Gastrocnemius medialis (tissue), 4 donors: ENCODE measurements around the gene SETD3. TPM values are rescaled to one million over a fixed set of nuclear protein-coding genes. Genes with fewer than 3 reads are reported as not detected.

ENCODE experiments used
- ATAC-seq, 2 donors: fragments of 150-250 bp; one replicate each; pipeline ENCODE4 v1.9.1; 2016
- DNase-seq, 2 donors: peaks; one replicate each; pipeline ENCODE4 v3.0.0-alpha.2; 2019
- H3K27ac ChIP-seq, 4 donors: fragments of 200-600 bp; sonication (generic); 1 replicate in 1 of 4; 2 replicates in 3 of 4; pipeline ENCODE4 v1.5.1; 2016 to 2018; ENCODE audit warnings: mild to moderate bottlenecking in 2 of 4, moderate library complexity in 1 of 4
- H3K27me3 ChIP-seq, 3 donors: fragments of 200-600 bp; sonication (generic) in 2 of 3; 1 replicate in 1 of 3; 2 replicates in 2 of 3; pipeline versions ENCODE4 v1.5.1 to v1.6.0; 2016 to 2019; ENCODE audit warnings: mild to moderate bottlenecking in 1 of 3, moderate library complexity in 1 of 3
- H3K36me3 ChIP-seq, 2 donors: fragments of 200-600 bp; sonication (generic) in 1 of 2; one replicate each; pipeline ENCODE4 v1.5.1; 2017 to 2018
- H3K4me1 ChIP-seq, 2 donors: fragments of 200-600 bp; sonication (generic) in 1 of 2; one replicate each; pipeline ENCODE4 v1.5.1; 2016 to 2017; ENCODE audit warnings: mild to moderate bottlenecking in 2 of 2
- H3K4me3 ChIP-seq, 4 donors: fragments of 200-600 bp; sonication (generic) in 3 of 4; 1 replicate in 1 of 4; 2 replicates in 3 of 4; pipeline ENCODE4 v1.5.1; 2016 to 2019; ENCODE audit warnings: mild to moderate bottlenecking in 2 of 4
- H3K9me3 ChIP-seq, 3 donors: fragments of 200-600 bp; sonication (generic) in 2 of 3; 1 replicate in 1 of 3; 2 replicates in 2 of 3; pipeline ENCODE4 v1.5.1; 2016 to 2019
- CTCF ChIP-seq, 5 experiments: fragments of 450-650 bp in 3 of 5; fragments of 200-600 bp in 2 of 5; sonication (generic) in 2 of 5; IDR thresholded peaks in 4 of 5; conservative IDR thresholded peaks in 1 of 5; 1 replicate in 4 of 5; 2 replicates in 1 of 5; pipeline ENCODE4 v1.5.1; 2016 to 2019; ENCODE audit warnings: antibody characterized with exemption in 5 of 5, mild to moderate bottlenecking in 3 of 5, moderate library complexity in 3 of 5
- POLR2A ChIP-seq, 2 donors: fragments of 450-650 bp; IDR thresholded peaks; one replicate each; pipeline ENCODE4 v1.6.1; 2017; ENCODE audit warnings: antibody characterized with exemption in 2 of 2, mild to moderate bottlenecking in 2 of 2, moderate library complexity in 2 of 2
- in situ Hi-C, 4 donors: fragments of 200-750 bp; cut with MboI; loops; one replicate each; pipeline versions ENCODE4 v1.15.0 to v1.8.0; 2017; ENCODE audit warnings: low sequenced_read_pairs in 4 of 4
- intact Hi-C: fragments of 100-400 bp; cut with DNase I; formaldehyde crosslinking; loops from one replicate; pipeline ENCODE4 v1.15.1; 2023; ENCODE audit warnings: low total_unique reads
- total RNA-seq, 4 donors: library from RNA; depleted of rRNA; stranded (reverse); fragments of >200 nt; gene quantifications; one replicate each; pipeline versions ENCODE4 v1.1.0 to v1.2.3, GENCODE V29; 2016

Gene SETD3
- total RNA-seq, 4 donors from 2014 or later: 116 to 170 (median 117) TPM

DNA sequence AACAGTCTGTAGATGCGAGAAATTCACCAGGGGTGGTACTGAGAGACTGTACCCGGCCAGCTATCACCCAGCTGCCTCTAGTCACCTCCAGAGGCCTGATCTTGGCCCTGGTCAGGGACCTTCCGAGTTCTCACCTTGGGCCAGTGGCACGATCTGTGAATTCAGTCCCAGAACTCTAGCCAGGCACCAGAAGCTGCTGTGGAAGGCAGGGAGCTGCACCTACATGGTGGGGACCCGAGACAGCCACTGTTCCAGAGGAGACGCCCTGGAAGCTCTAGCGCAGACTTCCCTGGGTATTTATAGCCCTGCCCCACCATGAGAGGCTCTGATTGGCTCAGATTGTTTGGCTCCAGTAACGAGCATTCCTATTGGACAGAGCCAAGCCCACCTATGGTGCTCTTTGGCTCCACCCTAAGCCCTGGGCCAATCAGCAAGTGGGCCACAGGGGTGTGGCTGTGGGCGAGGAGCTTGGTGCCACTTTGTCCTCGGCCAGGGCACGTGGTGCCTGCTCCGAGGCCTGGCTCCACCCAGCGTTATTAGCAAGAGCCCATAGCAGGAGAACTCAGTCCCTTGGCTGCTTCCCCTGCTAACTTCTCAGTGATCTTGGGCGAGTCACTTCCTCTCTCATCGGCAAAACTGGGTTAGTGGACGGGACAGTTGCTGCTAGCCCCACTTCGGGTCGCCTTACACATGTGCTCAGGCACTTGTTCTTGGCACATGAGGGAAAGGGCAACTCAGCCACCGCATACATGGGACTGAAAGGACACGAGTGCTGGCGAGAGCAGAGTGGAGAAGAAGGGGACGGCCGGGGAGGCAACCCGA lies 119.7 kb downstream of the SETD3 start:
- Histone ChIP-seq H3K4me3 (no peak overlapping the region), H3K27ac (no peak overlapping the region), H3K36me3 (no peaks in the 10 kb centered on the region), H3K27me3 (no peaks in the 10 kb centered on the region), H3K4me1 (no peaks in the 10 kb centered on the region), H3K9me3 (no peaks in the 10 kb centered on the region)
- TF ChIP-seq POLR2A (IDR thresholded peaks at IDR 0.05): no peak
- no peak for TF ChIP-seq CTCF (IDR thresholded peaks at IDR 0.05 in 4 of 5, conservative IDR thresholded peaks at IDR 0.05 in 1 of 5)
- DNase-seq: no peak
- intact Hi-C loops (no loop called here), in situ Hi-C loops (no loop called here)
- no peak for ATAC-seq

DNA sequence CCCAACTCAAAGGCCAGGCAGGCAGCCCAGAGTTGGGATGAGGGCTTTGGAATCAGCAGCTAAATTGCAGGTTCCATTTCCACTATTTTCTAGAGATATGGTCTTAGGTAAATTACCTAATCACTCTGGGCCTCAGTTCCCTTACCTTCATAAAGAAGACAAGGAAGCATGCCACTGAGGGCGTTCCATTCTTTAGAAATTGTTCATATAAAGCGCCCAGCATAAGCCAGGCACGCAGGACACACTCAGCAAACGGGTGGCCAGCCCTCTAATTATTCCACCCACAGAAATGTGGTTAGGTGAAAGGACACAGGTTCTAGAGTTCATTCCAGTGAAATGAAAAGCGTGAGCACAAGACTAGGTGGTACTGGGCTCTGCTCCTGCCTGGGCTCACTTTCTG lies 120.8 kb downstream of the SETD3 start:
- in situ Hi-C loops: no loop called here
- no peak for DNase-seq

DNA sequence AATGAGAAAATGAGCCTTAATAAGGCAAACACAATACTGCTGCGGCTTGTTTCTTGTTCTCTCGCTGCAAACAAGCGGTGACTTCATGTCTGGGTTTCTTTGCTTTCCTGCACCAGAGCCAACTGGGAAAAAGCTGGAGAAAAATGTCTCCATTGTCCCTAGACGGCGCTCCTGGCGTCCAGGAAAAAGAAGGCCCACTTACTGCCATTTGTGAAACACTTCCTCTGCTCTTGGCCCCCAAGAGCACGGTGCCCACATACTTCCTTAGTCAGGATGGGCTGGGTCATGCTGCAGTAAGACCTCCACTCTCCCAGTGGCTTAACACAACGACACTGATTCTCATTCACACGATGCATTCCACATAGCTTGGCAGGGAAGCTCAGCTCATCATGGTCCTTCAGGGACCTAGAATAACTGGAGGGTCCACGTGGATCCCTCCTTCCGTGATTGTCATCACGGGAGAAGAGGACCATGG lies 122.7 kb downstream of the SETD3 start:
- in situ Hi-C loops: no loop called here
- TF ChIP-seq POLR2A (IDR thresholded peaks at IDR 0.05): no peak
- no peak for TF ChIP-seq CTCF (IDR thresholded peaks at IDR 0.05 in 4 of 5, conservative IDR thresholded peaks at IDR 0.05 in 1 of 5)
- intact Hi-C loops: no loop called here
- Histone ChIP-seq H3K27me3 (no peaks in the 10 kb centered on the region), H3K27ac (no peak overlapping the region), H3K4me3 (no peak overlapping the region), H3K9me3 (no peaks in the 10 kb centered on the region), H3K4me1 (no peaks in the 10 kb centered on the region), H3K36me3 (no peaks in the 10 kb centered on the region)
- DNase-seq: no peak
- no peak for ATAC-seq

More for the DNA sequence above, 120.8 kb downstream of the SETD3 start:
- no peak for ATAC-seq
- Histone ChIP-seq H3K27me3 (no peaks in the 10 kb centered on the region), H3K36me3 (no peaks in the 10 kb centered on the region), H3K4me3 (no peak overlapping the region), H3K27ac (no peak overlapping the region), H3K9me3 (no peaks in the 10 kb centered on the region), H3K4me1 (no peaks in the 10 kb centered on the region)
- intact Hi-C loops: no loop called here
- TF ChIP-seq CTCF (IDR thresholded peaks at IDR 0.05 in 4 of 5, conservative IDR thresholded peaks at IDR 0.05 in 1 of 5) (no peak), POLR2A (IDR thresholded peaks at IDR 0.05) (no peak)

DNA sequence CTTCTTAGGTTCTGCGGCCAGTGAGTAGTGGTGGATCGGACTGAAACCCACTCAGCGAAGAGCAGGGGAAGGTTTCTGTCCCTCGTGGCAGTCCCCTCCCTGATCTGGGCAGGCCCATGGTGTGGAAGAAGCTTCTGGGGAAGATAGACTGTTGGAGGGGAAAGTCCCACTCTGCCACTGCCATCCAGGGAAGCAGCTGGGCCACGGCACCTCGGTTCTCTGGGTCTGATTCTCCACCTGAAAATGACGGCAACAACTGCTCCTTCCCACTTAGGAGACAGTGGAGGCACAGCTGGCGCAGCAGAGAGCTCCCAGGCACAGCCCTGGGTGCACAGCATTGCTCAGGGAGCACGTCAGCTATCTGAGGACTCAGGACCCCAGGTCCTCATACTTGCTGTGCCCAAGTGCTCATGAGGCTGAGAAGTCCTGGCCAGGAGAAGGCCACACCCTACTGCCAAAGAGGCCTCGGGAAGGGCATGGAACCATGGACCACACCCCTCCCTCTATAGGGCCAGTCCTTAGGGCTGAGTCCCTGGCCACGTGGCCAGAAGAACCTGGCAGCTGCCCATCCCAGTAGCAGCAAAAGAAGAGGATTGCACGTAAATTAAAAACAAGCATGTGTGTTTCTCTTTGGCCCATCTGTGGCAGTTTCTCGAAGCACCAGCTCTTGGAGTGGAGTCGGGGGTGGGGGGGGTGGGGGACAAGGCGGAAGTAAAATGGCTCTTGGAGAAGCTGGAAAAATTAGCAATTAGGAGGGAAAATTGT lies 123.3 kb downstream of the SETD3 start:
- H3K9me3 ChIP-seq: no peaks in the 10 kb centered on the region
- in situ Hi-C loops: no loop called here
- DNase-seq (no peak), ATAC-seq (no peak)
- H3K27ac ChIP-seq: no peak overlapping the region
- TF ChIP-seq CTCF (IDR thresholded peaks at IDR 0.05 in 4 of 5, conservative IDR thresholded peaks at IDR 0.05 in 1 of 5) (no peak), POLR2A (IDR thresholded peaks at IDR 0.05) (no peak)
- no peaks in the 10 kb centered on the region for H3K4me1 ChIP-seq
- no peaks in the 10 kb centered on the region for H3K27me3 ChIP-seq
- H3K36me3 ChIP-seq: no peaks in the 10 kb centered on the region
- intact Hi-C loops: no loop called here
- no peak overlapping the region for H3K4me3 ChIP-seq
